Measurements from ENCODE around the gene MYT1.
"Not testable (repeated sequence)": the region's sequence is repeated elsewhere in the genome, so short reads cannot be mapped to it uniquely, and the experiment has no call there.

Gene MYT1

DNA sequence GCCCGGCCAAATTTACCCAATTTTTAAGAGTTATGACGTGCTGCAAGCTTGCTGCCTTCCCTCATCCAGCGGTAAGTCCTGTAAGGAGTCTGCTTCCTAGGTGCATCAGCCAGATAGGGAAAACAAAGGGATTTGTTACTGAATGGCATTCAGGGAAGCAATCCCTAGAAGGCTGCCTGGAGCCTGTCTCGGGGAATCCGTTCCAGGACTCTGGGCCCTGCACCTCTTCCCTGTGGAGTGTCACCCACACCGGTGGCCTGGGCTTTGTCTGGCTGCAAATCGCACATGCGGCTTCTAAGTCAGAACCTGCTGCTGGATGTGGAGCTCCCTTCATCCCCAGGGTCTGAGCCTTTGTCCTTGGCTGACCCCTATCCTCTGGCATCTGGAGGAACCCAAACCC is 7.0 kb downstream of the MYT1 start:
- no peak for DNase-seq

GRCh38 chr20:64173116-64173515 is 8.9 kb downstream of the MYT1 start:
- DNase-seq, result no peak

DNA sequence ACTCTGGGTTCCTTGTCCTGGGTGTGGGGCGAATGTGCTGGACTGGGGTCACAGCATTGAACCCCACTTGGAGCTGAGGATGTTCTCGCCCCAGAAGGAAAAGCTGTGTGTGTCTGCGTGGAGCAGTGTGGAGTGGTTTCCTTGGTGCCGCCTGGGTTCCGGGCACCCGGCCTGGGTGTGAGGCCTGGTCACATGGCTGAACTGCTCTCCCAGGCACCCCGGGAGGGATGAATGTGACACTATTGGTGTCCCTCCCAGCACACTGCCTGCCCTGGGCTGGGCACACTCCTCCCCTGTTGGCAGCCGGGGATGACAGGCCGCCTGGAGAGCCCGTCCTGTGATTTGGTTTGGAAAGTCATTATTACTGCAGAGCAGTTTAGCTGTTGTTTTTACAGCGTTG is 12.3 kb downstream of the MYT1 start:
- DNase-seq, result no peak

DNA sequence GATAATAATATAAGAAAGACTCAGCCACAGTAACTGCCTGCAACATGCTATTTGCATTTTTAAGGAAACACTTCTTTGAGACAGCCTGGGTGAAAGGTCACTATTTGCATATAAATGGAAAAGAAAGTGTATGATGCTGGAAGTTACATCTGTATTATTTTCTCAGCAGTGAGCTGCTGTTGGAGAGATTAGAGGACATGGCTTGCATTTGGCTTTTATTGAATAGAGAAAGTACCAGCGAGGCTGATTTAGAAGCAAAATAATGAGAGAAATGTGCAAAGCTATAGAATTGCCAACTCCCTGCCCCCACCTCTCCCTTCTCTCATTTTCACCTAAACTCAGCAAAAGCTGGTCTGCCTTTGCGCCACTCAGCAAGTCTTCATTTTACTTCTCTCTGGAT is 12.7 kb downstream of the MYT1 start:
- no peak for DNase-seq

GRCh38 chr20:64177384-64177783 is 13.1 kb downstream of the MYT1 start:
- no peak for DNase-seq

- DNase-seq, result no peak
Observed at GRCh38 chr20:64177787-64178186, 13.5 kb downstream of the MYT1 start.

GRCh38 chr20:64178925-64179324 is 14.7 kb downstream of the MYT1 start:
- not testable (repeated sequence) for DNase-seq

GRCh38 chr20:64179805-64180204 is 15.6 kb downstream of the MYT1 start:
- no peak for DNase-seq

- DNase-seq, result no peak
Observed at GRCh38 chr20:64180673-64181072, 16.4 kb downstream of the MYT1 start.

DNA sequence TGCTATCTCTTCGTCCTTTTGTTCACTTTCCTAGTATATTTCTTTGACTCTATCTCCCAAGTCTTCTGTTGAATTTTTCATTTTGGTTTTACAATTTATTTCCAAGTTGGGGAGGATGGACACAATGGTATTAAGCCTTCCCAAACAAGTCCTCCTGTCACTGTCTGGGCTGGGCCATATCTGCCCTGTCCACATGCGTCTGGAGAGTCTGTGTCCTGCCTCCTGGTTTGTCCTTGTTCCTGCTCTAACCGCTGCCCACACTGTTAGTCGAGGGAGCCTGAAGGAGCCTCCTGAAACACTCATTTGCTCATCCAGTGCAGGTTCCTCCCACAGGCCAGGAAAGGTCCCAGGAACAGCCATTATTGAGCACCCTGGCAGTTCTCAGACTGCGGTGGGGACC is 17.1 kb downstream of the MYT1 start:
- no peak for DNase-seq

- no peak for DNase-seq
Observed at GRCh38 chr20:64182146-64182865, 18.1 kb downstream of the MYT1 start.

GRCh38 chr20:64183313-64183712 is 19.1 kb downstream of the MYT1 start:
- DNase-seq, result no peak

- no peak for DNase-seq
Observed at GRCh38 chr20:64184795-64185194, 20.5 kb downstream of the MYT1 start.

- DNase-seq, result no peak
Observed at GRCh38 chr20:64185276-64185900, 21.1 kb downstream of the MYT1 start.

DNA sequence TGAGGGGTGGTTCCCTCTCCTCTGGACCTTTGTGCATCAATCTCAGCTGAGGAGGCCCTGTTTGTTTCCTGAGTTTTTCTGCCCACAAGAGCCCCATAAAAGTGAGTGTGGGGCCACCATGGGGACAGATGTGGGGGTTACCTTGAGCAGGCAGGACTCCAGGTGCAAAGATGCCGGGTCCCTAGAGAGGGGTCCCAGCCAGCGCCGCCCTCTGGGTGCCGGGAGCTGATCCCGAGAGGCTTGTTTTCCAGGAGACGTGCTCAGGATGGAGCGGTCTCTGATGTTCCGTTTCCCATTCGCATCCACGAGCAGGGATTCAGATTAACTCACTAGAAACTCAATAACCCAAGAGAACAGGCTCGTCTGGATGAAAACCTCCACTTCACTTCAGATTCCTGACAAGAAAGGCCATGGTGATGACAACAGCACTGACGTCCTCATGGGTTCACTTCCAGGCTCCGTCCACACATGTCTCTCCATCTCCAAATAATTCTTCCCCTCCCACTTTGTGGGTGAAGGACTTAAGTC is 21.9 kb downstream of the MYT1 start:
- DNase-seq, result no peak

- DNase-seq, result not testable (repeated sequence)
Observed at GRCh38 chr20:64187213-64187612, 23.0 kb downstream of the MYT1 start.

GRCh38 chr20:64188091-64188490 is 23.8 kb downstream of the MYT1 start:
- DNase-seq, result no peak

GRCh38 chr20:64188682-64189529 is 24.7 kb downstream of the MYT1 start:
- no peak for DNase-seq

GRCh38 chr20:64189530-64189966 is 25.3 kb downstream of the MYT1 start:
- DNase-seq, result no peak

GRCh38 chr20:64189986-64190385 is 25.7 kb downstream of the MYT1 start:
- no peak for DNase-seq

DNA sequence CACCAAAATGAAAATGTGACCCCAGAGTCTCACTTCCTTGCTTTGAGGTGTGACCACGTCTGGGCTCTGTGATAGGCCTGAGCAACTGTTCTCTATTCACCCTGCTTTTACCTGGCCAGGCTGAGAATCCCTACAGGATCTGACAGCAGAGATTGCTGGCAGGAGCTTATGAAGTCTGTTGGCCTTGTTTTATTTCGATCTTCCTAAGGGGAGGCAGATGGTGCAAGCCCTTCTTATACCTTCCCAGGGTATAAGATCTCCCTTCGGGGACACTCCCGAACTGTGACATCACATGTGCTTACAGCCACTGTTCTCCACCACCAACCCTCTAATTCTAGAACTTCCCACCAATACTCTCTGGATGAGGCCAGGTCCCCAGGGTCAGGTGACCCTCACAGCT is 26.8 kb downstream of the MYT1 start:
- DNase-seq, result no peak

DNA sequence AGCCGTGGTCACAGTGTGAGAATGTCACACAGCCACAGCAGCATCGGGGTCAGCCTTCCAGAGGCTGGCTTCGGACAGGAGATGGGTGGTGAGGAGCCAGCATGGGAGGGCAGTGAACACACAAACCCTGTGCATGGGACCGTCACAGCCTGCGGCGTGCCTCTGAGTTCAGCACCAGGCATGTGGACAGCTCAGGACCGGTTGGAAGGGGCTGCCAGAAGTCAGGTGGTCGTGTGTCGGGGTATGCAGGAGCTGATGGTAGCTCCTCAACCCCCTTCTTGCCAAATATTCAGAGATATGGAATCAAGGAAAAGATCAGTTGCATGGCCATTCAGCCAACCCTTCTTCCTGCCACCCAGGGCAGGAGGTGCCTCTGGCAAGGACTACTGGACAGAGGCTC is 28.2 kb downstream of the MYT1 start:
- DNase-seq, result no peak

DNA sequence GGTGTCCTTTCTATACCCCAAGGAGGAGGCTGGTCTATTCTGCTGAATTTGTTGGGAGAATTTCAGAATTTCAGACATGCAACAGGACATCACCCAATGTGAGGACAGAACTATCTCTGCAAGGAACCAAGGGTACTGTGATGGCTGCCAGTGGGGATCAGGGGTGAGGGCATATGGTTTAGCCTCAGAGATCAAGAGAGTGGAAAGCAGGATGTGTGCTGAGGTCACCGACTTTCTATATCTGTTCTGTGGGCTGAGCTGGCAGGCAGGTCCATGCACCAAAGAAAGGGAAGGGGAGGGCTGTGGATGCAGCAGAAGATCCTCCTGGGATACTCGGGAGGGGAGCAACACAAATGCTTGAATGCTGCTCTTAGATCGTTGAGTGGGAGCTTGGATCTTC is 28.8 kb downstream of the MYT1 start:
- DNase-seq, result no peak

DNA sequence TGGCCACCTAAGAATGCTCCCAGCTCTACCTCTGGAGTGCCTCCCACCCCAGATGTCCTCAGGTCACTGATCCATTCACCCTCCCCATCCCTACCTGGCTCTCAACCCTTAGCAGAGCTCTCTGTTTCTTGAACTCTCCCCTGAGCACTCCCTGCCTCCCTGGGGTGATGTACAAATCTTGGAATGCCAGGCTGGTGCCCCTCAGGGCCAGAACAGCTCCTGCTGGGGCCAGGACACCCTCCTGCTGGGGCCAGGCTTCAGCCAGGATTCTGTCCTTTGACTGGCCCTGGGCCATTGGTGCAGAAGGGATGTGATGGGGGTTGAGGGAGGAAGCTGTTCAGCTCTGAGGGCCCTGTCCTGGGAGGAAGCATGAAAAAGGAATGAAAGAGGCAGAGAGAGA is 30.0 kb downstream of the MYT1 start:
- DNase-seq, result no peak
